KOPT-K1 (cell line): ENCODE results near the gene TMEM158.

Experiments
- H3K27ac ChIP-seq: fragments of 200-600 bp; sonication (generic); 2 replicates; pipeline ENCODE4 v1.5.1; 2016; ENCODE audit warnings: antibody characterized with exemption, mild to moderate bottlenecking, low read depth, low read length; ENCODE audit not compliant: poor library complexity, severe bottlenecking
- H3K36me3 ChIP-seq: fragments of 200-600 bp; sonication (generic); 2 replicates; pipeline ENCODE4 v1.5.1; 2017; ENCODE audit warnings: antibody characterized with exemption, mild to moderate bottlenecking, low read length, moderate library complexity; ENCODE audit not compliant: insufficient read depth
- H3K9me3 ChIP-seq: fragments of 200-600 bp; sonication (generic); 2 replicates; pipeline ENCODE4 v1.5.1; 2017; ENCODE audit warnings: antibody characterized with exemption, low read length, mild to moderate bottlenecking; ENCODE audit not compliant: insufficient read depth, poor library complexity, severe bottlenecking

Gene TMEM158

GRCh38 chr3:45198264-45199260 lies 27.5 kb downstream of the TMEM158 start:
- no peaks in the 10 kb centered on the region for H3K9me3 ChIP-seq
- H3K27ac ChIP-seq: no peak overlapping the region
- H3K36me3 ChIP-seq: no peaks in the 10 kb centered on the region

DNA sequence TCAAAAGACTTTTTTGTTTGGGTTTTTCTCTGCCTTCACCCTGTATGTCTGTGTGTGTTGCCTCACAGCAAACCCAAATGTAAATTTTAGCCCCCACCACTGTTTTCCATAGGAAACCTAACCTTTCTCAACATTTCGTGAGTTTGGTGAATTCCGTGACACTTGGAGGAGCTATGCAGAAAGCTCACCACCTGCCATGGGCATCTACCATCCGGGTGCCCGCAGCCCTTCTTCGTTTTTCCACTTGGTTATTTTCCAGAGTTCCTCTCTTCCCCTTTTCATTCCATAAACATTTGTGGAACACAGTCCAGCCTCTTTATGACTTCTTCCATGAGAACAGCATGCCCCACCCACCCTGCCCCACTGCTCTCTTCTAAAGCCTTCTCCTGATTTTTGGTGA lies 31.3 kb downstream of the TMEM158 start:
- Histone ChIP-seq H3K27ac (no peak overlapping the region), H3K9me3 (no peaks in the 10 kb centered on the region), H3K36me3 (no peaks in the 10 kb centered on the region)

- H3K36me3 ChIP-seq: no peaks in the 10 kb centered on the region
- H3K9me3 ChIP-seq: no peaks in the 10 kb centered on the region
- no peak overlapping the region for H3K27ac ChIP-seq
Measured at GRCh38 chr3:45191924-45192417, 34.1 kb downstream of the TMEM158 start.

DNA sequence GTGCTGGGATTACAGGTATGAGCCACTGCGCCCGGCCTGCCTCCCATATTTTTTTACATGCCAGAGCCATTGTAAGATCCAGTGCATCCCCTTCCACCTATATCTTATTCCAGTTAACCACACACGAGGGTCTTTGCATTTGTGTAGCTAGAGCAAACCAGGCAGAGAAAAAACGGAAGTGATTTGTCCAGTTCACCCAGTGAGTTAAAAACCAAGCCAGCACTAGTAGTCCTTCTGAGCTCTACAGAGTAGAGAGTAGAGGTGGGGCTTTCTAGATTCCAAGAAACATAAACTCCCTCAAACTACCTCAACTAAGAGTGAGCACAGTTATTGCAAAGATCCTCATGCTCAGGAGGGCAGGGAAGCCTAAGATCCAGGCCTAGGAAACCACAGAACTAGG lies 34.7 kb downstream of the TMEM158 start:
- no peaks in the 10 kb centered on the region for H3K9me3 ChIP-seq
- no peaks in the 10 kb centered on the region for H3K36me3 ChIP-seq
- H3K27ac ChIP-seq: no peak overlapping the region

GRCh38 chr3:45188719-45189659 lies 37.1 kb downstream of the TMEM158 start:
- H3K9me3 ChIP-seq: no peaks in the 10 kb centered on the region
- no peak overlapping the region for H3K27ac ChIP-seq
- H3K36me3 ChIP-seq: no peaks in the 10 kb centered on the region

DNA sequence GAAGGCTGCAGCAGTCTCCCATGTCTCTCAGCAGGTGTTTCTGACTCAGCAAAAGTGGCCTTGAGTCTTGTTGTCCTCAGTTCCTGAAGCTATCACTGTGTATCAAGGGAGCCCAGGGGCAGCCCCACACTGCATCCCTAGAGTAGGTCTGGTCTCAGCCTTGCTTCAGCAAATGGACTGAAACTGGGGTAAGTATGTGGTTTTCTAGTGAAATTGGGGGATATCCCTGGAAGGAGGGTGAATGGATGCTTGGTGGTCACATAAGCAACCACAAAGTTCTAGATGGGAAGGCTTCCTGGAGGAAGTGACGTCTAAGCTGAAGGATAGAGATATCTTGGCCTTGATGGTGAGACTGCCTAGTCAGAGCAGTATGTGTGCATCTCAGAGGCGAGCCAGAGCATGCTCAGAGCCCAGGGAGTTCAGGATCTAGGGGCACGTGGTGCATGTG lies 38.4 kb downstream of the TMEM158 start:
- Histone ChIP-seq H3K36me3 (no peaks in the 10 kb centered on the region), H3K27ac (no peak overlapping the region), H3K9me3 (no peaks in the 10 kb centered on the region)

GRCh38 chr3:45186871-45187270 lies 39.2 kb downstream of the TMEM158 start:
- Histone ChIP-seq H3K27ac (no peak overlapping the region), H3K36me3 (no peaks in the 10 kb centered on the region), H3K9me3 (no peaks in the 10 kb centered on the region)

- no peaks in the 10 kb centered on the region for H3K36me3 ChIP-seq
- H3K27ac ChIP-seq: no peak overlapping the region
Measured at GRCh38 chr3:45185461-45185860, 40.6 kb downstream of the TMEM158 start.

GRCh38 chr3:45185052-45185451 lies 41.0 kb downstream of the TMEM158 start:
- Histone ChIP-seq H3K36me3 (no peaks in the 10 kb centered on the region), H3K27ac (no peak overlapping the region), H3K9me3 (no peaks in the 10 kb centered on the region)

More at GRCh38 chr3:45185461-45185860, 40.6 kb downstream of the TMEM158 start:
- H3K9me3 ChIP-seq: no peaks in the 10 kb centered on the region

DNA sequence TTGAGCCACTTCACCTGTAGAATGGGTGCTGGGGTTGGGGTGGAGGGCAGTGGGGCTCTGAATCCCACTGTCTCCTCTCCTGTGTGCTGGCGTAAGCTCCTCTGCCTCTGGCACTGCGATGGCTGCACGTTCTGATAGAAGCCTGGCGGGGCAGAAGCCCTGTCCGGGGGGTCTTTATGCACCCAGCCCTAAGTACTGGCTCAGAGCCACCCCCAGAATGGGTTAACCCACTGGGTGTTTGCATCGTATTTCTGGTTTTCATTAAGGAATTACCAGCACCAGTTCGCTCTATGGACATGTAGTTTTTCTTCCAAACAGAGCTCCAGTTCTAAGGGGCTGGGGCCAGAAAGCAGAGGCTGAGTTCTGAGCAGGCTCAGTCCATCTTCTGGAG lies 42.2 kb downstream of the TMEM158 start:
- H3K36me3 ChIP-seq: no peaks in the 10 kb centered on the region
- no peaks in the 10 kb centered on the region for H3K9me3 ChIP-seq
- no peak overlapping the region for H3K27ac ChIP-seq

DNA sequence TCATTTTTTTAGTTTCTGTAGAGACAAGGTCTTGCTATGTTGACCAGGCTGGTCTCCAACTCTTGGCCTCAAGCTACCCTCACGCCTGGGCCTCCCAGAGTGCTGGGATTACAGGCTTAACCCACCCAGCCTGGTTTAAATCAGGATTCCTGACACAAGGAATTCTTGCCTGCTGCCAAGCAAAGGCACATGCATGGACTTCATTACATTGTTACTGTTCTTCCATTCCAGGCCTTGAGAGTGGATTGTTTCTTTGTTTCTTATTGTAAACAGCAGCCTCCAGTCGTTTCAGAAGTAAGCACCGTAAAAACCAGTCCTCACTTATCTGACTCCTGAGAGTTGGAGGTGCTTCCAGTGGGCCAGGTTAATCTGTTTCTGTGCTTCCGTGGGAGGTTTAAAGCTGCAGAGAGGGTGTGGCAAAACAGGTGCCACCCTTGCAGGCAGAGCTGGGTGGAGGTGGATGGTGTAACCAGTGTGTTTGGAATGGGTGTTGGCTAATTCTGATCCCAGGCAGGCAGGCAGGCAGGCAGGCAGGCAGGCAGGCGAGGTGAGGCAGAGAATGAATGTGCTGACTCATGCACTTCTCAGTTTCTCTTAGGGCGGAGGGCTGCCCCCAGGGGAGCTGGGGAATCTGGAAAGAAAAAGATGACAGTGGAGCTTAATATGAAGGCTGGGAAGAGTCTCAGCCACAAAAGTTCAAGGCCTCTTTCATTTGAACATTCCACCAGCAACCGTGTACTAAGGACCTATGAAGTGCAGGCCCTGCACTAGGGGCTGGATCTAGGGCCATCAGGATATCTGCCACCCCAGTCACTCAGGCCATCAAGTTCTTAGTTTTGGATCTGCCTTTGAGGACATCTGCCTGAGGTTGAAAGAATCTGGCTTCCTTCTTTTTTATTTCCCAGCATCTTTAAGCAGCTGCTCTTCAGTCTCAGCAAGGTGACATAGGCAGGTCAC lies 42.9 kb downstream of the TMEM158 start:
- Histone ChIP-seq H3K9me3 (no peaks in the 10 kb centered on the region), H3K27ac (no peak overlapping the region), H3K36me3 (no peaks in the 10 kb centered on the region)

GRCh38 chr3:45181496-45181895 lies 44.6 kb downstream of the TMEM158 start:
- H3K27ac ChIP-seq: no peak overlapping the region
- H3K36me3 ChIP-seq: no peaks in the 10 kb centered on the region
- H3K9me3 ChIP-seq: no peaks in the 10 kb centered on the region

- Histone ChIP-seq H3K27ac (no peak overlapping the region), H3K9me3 (no peaks in the 10 kb centered on the region), H3K36me3 (no peaks in the 10 kb centered on the region)
Measured at GRCh38 chr3:45180899-45181298, 45.2 kb downstream of the TMEM158 start.

DNA sequence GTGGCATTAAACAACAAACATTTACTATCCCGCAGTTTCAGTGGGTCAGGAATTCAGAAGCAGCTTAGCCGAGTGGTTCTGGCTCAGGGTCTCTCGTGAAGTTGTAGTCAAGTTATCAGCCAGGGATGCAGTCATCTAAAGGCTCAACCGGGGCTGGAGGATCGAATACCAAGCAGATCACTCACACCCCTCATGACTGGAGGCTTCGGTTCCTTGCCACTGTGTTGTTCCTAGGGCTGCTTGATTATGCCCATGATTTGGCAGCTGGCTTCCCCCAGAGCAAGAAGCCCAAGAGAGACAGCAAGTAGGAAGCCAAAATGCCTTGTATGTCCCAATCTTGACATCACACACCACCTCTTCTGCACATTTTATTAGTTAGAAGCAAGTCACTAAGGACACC lies 46.0 kb downstream of the TMEM158 start:
- no peaks in the 10 kb centered on the region for H3K9me3 ChIP-seq
- H3K27ac ChIP-seq: no peak overlapping the region
- H3K36me3 ChIP-seq: no peaks in the 10 kb centered on the region
